Measurements from ENCODE around the gene CENPN. TPM values are rescaled to one million over a fixed set of nuclear protein-coding genes. Genes with fewer than 3 reads are reported as not detected.

Gene CENPN
- total RNA-seq, 1 experiment from 2014 or later: 38.4 TPM

GRCh38 chr16:81035398-81035974 lies 28.5 kb downstream of the CENPN start, which contains the start of gene ATMIN:
TSS of gene ATMIN (plus strand) at chr16:81035842. CDS start at chr16:81035871, 29 bp downstream.
- Mint-ChIP-seq H3K36me3 (ENCODE audit: insufficient read depth, unreplicated experiment) (peaks cover 18% of the 10 kb centered on the region), H3K9me3 (ENCODE audit: unreplicated experiment) (no peaks in the 10 kb centered on the region), H3K27me3 (ENCODE audit: insufficient read depth, unreplicated experiment) (no peaks in the 10 kb centered on the region), H3K27ac (ENCODE audit: low read depth, unreplicated experiment) (peak within 1 kb of the TSS; percentile 59), H3K4me1 (ENCODE audit: insufficient read depth, unreplicated experiment) (peaks cover 14% of the 10 kb centered on the region), H3K4me3 (ENCODE audit: unreplicated experiment) (peak within 1 kb of the TSS; percentile 79)
- ChIA-PET POLR2A (interaction anchor here (0.6 to 4.9 kb wide), 14 partner anchors 12 to 807 kb away, joined by 3 to 59 read pairs (median 4); partner anchors contain the start of genes C16orf46, CENPN, CMC2 and GAN), CTCF (interaction anchor here (0.6 to 7.9 kb wide), 37 partner anchors 9 to 739 kb away, joined by 3 to 67 read pairs (median 3); partner anchors contain the start of genes C16orf46, CENPN and CMC2)
- TF ChIP-seq CTCF (IDR thresholded peaks at IDR 0.05; ENCODE audit: unreplicated experiment): peak; percentile 95
- intact Hi-C loops (cut with micrococcal nuclease): loop anchor here (10.0 kb wide), 2 partner anchors 159 to 279 kb away; partner anchors contain the start of gene GAN
- no TSS peak for BruUV-seq (replicated peaks)
- DNase-seq (ENCODE audit: unreplicated experiment): peak; percentile 88

DNA sequence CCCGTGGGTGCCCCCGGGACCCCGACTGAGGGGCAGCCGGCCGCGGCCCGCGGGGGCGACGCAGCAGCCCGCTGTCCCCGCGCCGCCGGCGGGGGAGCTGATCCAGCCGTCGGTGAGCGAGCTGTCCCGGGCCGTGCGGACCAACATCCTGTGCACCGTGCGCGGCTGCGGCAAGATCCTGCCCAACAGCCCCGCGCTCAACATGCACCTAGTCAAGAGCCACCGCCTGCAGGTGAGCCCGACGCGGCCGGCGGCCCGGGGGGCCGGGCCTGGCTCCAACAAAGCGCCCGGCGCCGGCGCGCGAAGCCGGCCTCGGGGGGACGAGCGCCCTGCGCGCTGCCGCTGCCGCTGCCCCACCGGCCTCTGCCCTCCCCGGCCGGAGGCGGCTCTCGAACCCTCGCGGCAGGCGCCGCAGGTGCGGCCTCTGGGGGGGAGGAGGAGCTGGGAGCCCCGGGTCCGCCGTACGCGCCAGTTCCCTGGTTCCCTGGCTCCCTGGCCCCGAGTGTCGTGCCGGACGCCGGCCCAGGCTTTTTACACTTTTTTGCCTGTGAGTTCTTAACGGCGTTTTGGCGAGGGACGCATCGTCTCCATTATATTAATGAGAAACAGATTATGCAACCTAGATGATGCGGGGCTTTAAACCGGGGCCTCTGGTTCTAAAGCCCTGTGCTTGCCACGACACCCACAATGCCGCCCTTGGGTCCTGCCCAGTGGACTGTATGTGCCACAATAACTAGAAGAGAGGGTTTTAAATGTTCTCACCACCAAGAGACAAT lies 29.1 kb downstream of the CENPN start:
- Mint-ChIP-seq H3K4me3 (ENCODE audit: unreplicated experiment) (peak overlapping the region; percentile 79), H3K9me3 (ENCODE audit: unreplicated experiment) (no peaks in the 10 kb centered on the region), H3K27me3 (ENCODE audit: insufficient read depth, unreplicated experiment) (no peaks in the 10 kb centered on the region), H3K36me3 (ENCODE audit: insufficient read depth, unreplicated experiment) (peaks cover 21% of the 10 kb centered on the region), H3K27ac (ENCODE audit: low read depth, unreplicated experiment) (peak overlapping the region; percentile 59), H3K4me1 (ENCODE audit: insufficient read depth, unreplicated experiment) (peaks cover 14% of the 10 kb centered on the region)
- intact Hi-C loops (cut with micrococcal nuclease): loop anchor here (2.0 to 10.0 kb wide), 3 partner anchors 41 to 279 kb away; partner anchors contain the start of genes C16orf46 and GAN
- BruUV-seq (replicated peaks): no TSS peak
- CTCF ChIA-PET: interaction anchor here (0.6 to 7.9 kb wide), 34 partner anchors 8 to 738 kb away, joined by 3 to 67 read pairs (median 4); partner anchors contain the start of genes C16orf46, CENPN and CMC2
- POLR2A ChIA-PET: interaction anchor here (0.6 to 4.9 kb wide), 16 partner anchors 12 to 806 kb away, joined by 3 to 59 read pairs (median 4); partner anchors contain the start of genes C16orf46, CENPN, CMC2 and GAN
- no peak for TF ChIP-seq CTCF (IDR thresholded peaks at IDR 0.05; ENCODE audit: unreplicated experiment)
- DNase-seq (ENCODE audit: unreplicated experiment): peak; percentile 20

DNA sequence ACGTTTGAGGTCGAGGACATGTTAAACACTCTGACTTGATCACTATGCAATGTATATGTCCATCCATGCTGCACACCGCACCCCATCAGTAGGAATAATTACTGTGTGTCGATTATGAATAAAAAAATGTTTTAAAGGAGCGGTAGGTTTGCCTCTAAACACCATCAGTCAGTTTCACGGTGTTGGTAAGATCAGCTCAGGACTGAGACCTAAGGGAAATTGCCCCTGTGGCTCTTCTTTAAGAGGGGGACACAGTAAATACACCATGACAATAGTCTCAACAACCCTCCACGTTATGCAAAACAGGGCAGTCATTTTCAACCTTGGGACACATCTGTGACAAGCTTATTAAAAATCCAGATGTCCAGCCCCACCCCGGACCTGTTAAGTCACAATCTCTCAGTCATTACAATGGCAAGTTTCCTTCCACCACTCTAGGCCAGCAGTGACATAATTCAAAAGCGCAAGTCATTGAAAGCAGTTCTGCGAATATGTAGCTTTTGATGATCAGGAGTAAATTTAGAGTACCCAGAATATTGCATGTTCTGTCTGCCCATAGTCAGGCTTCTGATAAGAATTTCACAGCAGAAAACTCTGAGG lies 29.8 kb downstream of the CENPN start:
- BruUV-seq (replicated peaks): TSS peak; percentile 43

More for the DNA sequence above, 29.8 kb downstream of the CENPN start:
- no peaks in the 10 kb centered on the region for H3K9me3 Mint-ChIP-seq (ENCODE audit: unreplicated experiment)
- H3K27ac Mint-ChIP-seq (ENCODE audit: low read depth, unreplicated experiment): peak overlapping the region; percentile 59
- DNase-seq (ENCODE audit: unreplicated experiment): no peak
- peaks cover 23% of the 10 kb centered on the region for H3K36me3 Mint-ChIP-seq (ENCODE audit: insufficient read depth, unreplicated experiment)
- H3K27me3 Mint-ChIP-seq (ENCODE audit: insufficient read depth, unreplicated experiment): no peaks in the 10 kb centered on the region
- H3K4me3 Mint-ChIP-seq (ENCODE audit: unreplicated experiment): peak overlapping the region; percentile 79
- POLR2A ChIA-PET: interaction anchor here (0.7 to 4.9 kb wide), 10 partner anchors 10 to 278 kb away, joined by 3 to 59 read pairs (median 4); partner anchors contain the start of genes C16orf46, CENPN, CMC2 and GAN
- TF ChIP-seq CTCF (IDR thresholded peaks at IDR 0.05; ENCODE audit: unreplicated experiment): no peak
- peaks cover 14% of the 10 kb centered on the region for H3K4me1 Mint-ChIP-seq (ENCODE audit: insufficient read depth, unreplicated experiment)
- intact Hi-C loops (cut with micrococcal nuclease): loop anchor here (2.0 to 10.0 kb wide), 3 partner anchors 40 to 278 kb away; partner anchors contain the start of genes C16orf46 and GAN
- CTCF ChIA-PET: interaction anchor here (0.7 to 7.9 kb wide), 19 partner anchors 10 to 701 kb away, joined by 3 to 67 read pairs (median 5); partner anchors contain the start of genes C16orf46, CENPN and CMC2

Measured in MCF 10A (cell line).